Left forelimb (tissue), 1 donor: Measurements from ENCODE around the gene BRAP.
A peak's percentile ranks its signal among the peaks of the same experiment; 100 is the strongest.
"Not testable (repeated sequence)": the region's sequence is repeated elsewhere in the genome, so short reads cannot be mapped to it uniquely, and the experiment has no call there.

Source experiments
- DNase-seq: peaks from one replicate; pipeline ENCODE4 v3.0.0-alpha.2; 2018; ENCODE audit warnings: low spot score

Gene BRAP

DNA sequence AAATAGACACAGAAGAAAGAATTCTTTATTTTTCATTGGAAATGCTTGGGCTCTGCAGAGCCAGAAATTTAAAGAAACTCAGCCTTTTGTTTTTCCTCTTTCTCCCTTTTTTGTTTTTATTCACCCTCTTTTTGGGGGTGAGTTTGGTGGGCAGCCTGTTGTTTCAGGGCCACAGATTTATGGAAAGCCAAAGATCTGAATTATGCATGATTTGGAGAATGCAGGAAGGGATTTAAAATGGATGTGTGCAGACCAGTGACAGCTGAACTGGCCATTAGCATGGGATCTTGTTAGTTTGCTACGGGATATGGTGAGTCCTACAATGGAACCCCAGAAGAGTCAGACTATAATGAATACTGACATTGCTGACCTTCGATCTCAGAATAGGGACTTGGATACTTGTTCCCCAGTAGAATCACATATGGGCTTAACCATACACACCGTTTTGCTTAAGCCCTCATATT lies 79.0 kb downstream of the BRAP start:
- DNase-seq, result no peak

DNA sequence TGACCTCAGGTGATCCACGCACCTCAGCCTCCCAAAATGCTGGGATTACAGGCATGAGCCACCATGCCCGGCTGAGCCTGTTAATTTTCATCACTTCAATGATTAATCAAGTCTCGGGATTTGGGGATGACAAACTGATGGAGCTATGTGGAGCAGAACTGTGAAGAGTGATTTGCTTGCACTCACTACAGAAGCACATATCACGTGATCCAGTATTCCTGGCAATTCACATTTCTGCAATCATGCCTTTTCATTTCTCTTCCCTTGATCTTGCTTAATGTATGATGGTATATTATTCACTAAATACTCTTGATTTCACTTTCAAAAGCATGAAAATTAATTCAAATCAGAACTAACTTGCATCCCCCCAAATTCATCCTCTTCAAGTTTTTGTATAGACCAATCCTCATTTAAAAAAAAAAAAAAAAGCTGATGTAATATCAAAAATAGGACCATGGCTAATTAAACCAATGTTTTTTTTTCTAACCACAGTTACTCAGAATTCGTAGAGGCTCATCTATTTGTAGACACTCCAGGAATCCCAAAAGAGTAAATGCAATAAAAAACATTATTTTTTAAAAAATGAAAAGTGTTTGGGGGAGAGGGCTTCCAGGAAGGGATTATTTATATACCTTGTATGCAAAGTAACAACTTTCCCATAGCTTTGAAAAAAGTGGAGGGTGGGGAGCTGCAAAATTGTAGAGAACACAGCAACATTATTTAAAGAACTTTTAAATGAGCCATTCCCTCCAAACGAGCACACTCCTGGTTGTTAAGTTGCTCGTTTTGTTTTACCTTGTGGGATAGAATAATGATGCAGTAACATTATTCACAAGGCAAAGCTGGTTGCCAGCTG lies 79.6 kb downstream of the BRAP start:
- no peak for DNase-seq

DNA sequence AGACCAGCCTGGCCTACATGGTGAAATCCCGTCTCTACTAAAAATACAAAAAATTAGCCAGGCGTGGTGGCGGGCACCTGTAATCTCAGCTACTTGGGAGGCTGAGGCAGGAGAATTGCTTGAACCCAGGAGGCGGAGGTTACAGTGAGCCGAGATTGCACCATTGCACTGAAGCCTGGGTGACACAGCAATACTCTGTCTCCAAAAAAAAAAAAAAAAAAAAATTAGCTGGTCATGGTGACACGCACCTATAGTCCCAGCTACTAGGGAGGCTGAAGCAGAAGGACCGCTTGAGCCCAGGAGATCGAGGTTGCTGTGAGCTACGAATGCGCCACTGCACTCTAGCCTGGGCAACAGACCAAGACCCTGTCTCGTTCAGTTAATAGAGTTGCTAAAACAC lies 82.9 kb downstream of the BRAP start:
- not testable (repeated sequence) for DNase-seq

DNA sequence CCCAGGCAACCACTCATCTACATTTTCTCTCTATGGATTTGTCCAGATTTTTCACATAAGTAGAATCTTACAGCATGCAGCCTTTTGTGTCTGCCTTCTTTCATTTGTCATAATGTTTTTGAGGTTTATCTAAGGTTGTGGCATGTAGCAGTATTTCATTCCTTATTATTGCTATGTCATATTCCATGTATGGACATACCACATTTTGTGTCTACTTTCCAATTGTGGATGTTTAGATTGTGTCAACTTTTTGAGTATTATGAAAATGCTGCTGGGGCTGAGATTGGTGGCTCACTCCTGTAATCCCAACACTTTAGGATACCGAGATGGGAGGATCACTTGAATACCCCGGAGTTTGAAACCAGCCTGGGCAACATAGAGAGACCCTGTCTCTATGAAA lies 83.4 kb downstream of the BRAP start:
- no peak for DNase-seq

DNA sequence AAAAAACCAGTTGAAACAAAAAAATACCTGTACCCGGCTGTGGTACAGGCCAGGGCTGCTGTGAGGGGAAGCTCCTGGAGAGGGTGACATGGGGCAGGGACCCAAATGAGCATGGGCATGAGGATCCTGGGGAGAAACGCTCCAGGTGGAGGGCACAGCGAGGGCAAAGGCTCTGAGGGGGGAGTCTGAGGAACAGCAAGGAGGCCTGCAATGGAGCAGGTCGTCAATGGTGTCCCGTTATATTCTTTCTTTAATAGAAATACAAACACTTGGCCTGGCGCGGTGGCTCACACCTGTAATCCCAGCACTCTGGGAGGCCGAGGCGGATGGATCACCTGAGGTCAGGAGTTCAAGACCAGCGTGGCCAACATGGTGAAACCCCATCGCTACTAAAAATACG lies 84.8 kb downstream of the BRAP start:
- DNase-seq, result not testable (repeated sequence)

DNA sequence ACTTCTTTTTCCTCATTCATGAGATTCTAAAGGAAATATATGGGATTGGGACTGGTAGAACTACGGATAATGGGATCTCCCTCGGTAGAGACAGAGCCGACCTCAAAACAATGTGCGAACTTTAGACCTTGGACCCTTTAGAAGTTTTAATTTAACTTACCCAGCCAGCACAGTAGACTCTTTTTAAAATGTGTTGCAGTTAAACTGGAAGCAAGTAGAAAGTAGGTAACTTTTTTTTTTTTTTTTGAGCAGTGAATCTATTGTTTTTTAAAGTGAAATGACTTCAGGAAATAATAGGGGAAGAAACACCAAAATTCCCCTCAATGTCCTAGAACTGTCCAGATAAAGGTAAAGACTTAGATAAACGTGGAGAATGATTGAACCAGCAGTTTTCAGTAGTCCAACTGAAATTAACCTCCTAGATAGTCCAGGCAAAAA lies 85.5 kb downstream of the BRAP start:
- no peak for DNase-seq

DNA sequence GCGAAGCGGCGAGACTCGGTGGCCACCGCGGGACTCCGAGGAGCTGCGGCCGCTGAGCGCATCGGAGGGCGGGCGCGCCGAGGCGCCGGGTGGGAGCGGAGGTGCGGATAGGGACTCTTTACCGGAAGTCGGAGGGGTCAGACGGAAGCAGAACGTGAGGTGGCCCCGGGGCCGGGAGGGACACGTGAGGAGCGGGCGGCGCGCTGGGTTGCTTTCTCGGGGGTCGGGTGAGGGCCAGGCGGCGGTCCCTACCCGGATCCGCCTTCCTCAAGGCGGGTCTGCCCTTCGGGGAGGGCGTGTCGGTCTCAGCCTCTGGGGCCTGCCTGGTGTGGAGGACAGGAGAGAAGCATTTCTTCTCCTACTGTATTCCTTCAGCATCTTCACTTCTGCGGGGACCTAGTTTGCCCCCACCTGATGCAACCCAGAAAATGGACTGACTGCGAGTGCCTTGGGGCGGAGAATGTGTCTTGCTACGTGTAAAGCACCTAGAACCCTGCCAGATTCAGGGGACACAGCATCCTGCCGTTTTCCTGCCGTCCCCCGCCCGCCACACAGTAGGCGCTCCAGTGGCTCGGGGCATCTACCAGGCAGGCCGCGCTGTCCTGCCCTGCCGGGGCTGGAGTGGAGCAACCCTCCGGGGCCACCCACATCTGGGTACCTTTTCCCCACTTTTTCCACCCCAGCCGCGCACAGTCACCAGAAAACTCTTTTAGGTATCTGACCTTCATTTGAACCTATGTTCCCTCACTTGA lies 86.1 kb downstream of the BRAP start:
- peak; percentile 95 for DNase-seq

DNA sequence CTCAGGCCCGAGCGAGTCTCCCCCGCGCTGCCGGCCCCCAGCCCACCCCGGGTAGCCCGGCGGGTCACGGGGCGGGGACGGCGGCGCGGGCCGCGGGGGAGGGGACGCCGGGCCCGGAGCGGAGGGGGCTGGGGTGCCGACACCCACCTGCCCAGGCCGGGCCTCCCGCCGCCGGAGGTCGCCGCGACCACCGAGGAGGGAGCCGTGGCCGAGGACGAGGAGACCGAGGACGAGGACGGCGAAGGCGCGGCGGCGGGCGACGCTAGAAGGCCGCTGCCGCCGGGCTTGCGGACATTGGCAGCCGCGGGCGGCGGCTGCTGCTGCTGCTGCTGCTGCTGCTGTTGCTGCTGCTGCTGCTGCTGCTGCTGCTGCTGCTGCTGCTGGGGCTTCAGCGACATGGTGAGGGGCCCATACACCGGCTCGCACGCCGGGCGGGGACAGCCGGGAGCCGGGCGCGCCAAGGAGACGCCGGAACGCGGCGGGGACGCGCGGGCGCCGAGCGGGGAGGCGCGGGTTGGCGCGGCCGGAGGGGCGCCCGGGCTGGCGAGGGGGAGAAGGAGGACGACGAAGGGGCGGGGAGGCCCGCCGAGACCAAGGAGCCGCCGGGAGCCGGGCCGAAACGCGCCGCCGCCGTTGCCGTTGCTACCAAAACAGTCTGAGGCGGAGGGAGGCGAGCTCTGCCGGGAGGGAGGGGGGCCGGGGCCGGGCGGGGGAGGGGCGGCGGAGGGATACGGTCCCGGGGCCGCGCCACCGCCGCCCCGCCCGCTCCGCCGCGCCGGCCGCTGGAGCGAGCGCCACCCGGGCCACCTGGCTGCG lies 86.9 kb downstream of the BRAP start, which contains the start of gene ATXN2:
Gene ATXN2, minus strand, starts transcription at position 679 of the 816 bp plus-strand sequence. Its CDS starts 281 bp downstream, at position 398.
- DNase-seq, result peak; percentile 89

DNA sequence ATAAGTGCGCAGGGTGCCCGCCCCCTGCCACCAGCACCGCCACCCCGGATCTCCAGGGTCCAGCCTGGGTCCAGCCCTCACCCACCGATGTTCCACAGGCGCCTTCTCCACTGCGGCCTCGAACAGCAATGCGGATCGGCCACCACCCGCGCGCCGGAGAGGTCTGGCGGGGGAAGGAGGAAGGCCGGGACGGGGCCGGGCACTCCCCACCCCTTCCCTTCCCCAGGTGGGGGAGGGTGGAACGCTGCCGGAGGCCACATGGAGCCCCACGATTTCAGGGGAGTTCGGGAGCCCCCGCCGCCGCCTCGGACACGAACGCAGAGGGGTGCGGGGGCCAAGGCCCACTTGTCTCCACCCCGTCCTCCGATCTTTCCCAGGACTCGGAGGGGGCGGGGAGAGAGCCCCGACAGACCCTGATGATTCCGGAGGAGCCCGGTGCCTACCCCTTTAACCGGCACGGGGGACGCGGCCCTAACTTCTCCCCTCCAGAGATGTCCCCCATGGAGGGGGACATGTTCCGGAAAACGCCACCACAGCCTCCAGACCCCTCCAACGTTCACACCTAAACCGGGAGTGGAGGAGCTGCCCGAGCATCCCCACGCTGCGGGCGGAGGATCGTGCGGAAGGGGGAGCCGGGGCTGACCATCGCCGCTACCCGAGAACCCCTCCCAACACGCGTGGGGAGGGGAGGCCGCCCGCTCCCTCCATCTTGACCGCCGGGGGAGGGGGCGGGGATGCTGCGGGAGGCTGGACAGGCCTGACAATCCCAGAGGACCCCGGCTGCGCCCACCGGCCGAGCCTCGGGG lies 87.7 kb downstream of the BRAP start:
- DNase-seq, result peak; percentile 84

DNA sequence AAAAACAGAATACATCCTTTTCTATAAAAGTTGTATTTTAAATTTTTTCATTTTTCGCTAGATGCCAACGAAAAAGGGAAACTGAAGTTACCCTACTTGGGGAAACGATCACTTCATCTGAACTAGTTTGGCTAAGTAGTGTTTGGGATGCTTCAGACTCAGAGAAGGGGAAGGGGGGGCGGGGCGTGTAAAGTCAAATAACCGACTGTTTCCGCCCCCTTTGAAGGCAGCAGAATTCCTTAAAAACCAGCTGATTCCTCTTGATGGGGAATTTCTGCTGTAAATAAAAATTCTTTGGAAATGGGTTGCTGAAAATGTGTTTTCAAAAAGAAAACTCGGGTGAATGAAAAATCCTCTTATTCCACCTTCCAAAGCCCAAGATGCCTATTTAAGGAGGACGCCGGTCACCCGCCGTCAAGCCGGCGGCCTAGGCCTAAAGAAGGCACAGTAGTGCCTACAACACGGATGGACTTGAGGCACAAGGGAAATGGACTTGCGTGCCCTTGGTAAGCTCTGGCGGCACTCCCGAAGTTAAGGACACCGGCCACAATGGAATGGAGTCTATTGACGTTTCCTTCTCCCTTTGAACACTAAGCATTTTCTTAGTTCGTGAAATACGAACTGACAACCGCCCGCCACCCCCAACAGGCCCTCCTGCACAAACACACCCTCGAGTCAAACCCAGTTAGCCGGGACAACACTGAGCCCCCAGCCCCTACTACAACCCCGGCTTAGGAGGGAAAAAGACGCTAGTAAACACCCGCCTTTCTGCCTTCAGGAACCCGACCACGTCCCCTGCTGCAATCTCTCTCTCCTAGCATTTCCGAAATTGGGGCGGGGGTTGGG lies 88.5 kb downstream of the BRAP start:
- no peak for DNase-seq

DNA sequence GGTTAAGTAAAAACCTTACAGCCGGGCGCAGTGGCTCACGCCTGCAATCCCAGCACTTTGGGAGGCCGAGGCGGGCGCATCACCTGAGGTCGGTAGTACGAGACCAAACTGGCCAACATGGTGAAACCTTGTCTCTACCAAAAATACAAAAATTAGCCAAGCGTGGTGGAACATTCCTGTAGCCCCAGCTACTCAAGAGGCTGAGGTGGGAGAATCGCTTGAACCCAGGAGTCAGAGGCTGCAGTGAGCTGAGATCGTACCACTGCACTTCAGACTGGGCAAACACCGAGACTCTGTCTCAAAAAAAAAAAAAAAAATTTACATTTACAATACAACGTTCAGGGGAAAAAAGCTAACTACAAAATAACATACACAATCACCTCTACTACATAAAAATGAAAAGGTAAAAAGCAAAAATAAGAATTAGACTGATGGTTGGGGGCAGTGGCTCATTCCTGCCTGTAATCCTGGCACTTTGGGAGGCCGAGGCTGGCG lies 90.4 kb downstream of the BRAP start:
- DNase-seq, result not testable (repeated sequence)
